HCT116 (cell line): ENCODE data around the gene MPV17. TPM values are rescaled to one million over a fixed set of nuclear protein-coding genes. Genes with fewer than 3 reads are reported as not detected.

Experiments
- ATAC-seq: fragments of 200-7000 bp; cut with Tn5 transposase; 2 replicates; pipeline ENCODE4 v1.9.1; 2020; ENCODE audit warnings: mild to moderate bottlenecking, moderate library complexity
- BruUV-seq: library from RNA; stranded (reverse); fragments of 400-500 nt; replicated peaks from 2 replicates; lab custom pipeline; 2021; lab: Mats Ljungman, UMichigan
- CTCF ChIA-PET: fragments of 300-600 bp; sonication (Branson Sonifier 250); formaldehyde crosslinking; loops from one replicate; lab custom pipeline; 2021; ENCODE audit warnings: antibody characterized with exemption; lab: Charles Lee
- POLR2A ChIA-PET: fragments of 300-600, 350-600 bp; sonication (Branson Sonifier 250); formaldehyde crosslinking; loops from one replicate; lab custom pipeline; 2021; ENCODE audit warnings: antibody characterized with exemption; lab: Charles Lee
- RAD21 ChIA-PET, 2 experiments: fragments of 300-600 bp; sonication (Branson Sonifier 250); formaldehyde crosslinking; loops; one replicate each; lab custom pipeline; 2023; ENCODE audit warnings: low total read pairs in 2 of 2; ENCODE audit not compliant: uncharacterized antibody in 2 of 2, unreplicated experiment in 2 of 2, low non-redundant PET in 1 of 2; lab: Charles Lee
- DNase-seq: peaks from one replicate; pipeline ENCODE4 v3.0.0-alpha.2; 2010; ENCODE audit warnings: low read depth, low spot score
- H2AFZ ChIP-seq: fragments of 200-600 bp; shearing (Covaris generic), sonication (generic); 2 replicates; pipeline ENCODE4 v1.6.1; 2017; ENCODE audit warnings: low read depth, mixed run types, mixed read lengths, antibody characterized with exemption, low read length; ENCODE audit not compliant: poor library complexity, severe bottlenecking
- H3K27ac ChIP-seq: 2 replicates; pipeline ENCODE4 v1.5.1; 2012; ENCODE audit warnings: low read depth, low read length
- H3K27me3 ChIP-seq: fragments of 200-600 bp; sonication (generic); 2 replicates; pipeline ENCODE4 v1.6.1; 2016; ENCODE audit warnings: mixed run types, low read length, mixed read lengths; ENCODE audit not compliant: insufficient read depth
- H3K36me3 ChIP-seq, 2 experiments: fragments of 200-500 bp in 1 of 2; fragments of 200-600 bp in 1 of 2; sonication (Bioruptor generic) in 1 of 2; sonication (generic) in 1 of 2; 2 replicates each; pipeline versions ENCODE4 v1.5.1 to v1.6.1; 2014 to 2016; ENCODE audit warnings: low read length in 2 of 2, inconsistent platforms in 1 of 2, mixed read lengths in 1 of 2, mixed run types in 1 of 2; ENCODE audit not compliant: insufficient read depth in 2 of 2, control insufficient read depth in 1 of 2
- H3K4me1 ChIP-seq, 2 experiments: fragments of 200-600 bp in 1 of 2; sonication (generic) in 1 of 2; 2 replicates each; pipeline versions ENCODE4 v1.5.1 to v1.6.1; 2012 to 2017; ENCODE audit warnings: low read length in 2 of 2, inconsistent platforms in 1 of 2, mild to moderate bottlenecking in 1 of 2, mixed read lengths in 1 of 2, mixed run types in 1 of 2, moderate library complexity in 1 of 2; ENCODE audit not compliant: insufficient read depth in 2 of 2, control insufficient read depth in 1 of 2
- H3K4me2 ChIP-seq: fragments of 200-600 bp; sonication (generic); 2 replicates; pipeline ENCODE4 v1.6.1; 2017; ENCODE audit warnings: mixed run types, low read length, mixed read lengths
- H3K4me3 ChIP-seq, 2 experiments: fragments of 200-600 bp in 1 of 2; sonication (generic) in 1 of 2; replicated peaks in 1 of 2; 2 replicates each; pipeline ENCODE4 v1.5.1; 2011 to 2016; ENCODE audit warnings: low read length in 2 of 2, control low read depth in 1 of 2, low read depth in 1 of 2, mild to moderate bottlenecking in 1 of 2, mixed read lengths in 1 of 2, mixed run types in 1 of 2
- H3K79me2 ChIP-seq: fragments of 200-600 bp; sonication (generic); 2 replicates; pipeline ENCODE4 v1.6.1; 2017; ENCODE audit warnings: mild to moderate bottlenecking, mixed run types, low read length, moderate library complexity, mixed read lengths; ENCODE audit not compliant: insufficient read depth
- H3K9ac ChIP-seq: fragments of 200-600 bp; sonication (generic); 2 replicates; pipeline ENCODE4 v1.6.1; 2016; ENCODE audit warnings: low read length, mixed read lengths
- H3K9me2 ChIP-seq: fragments of 200-600 bp; sonication (generic), shearing (Covaris generic); 2 replicates; pipeline ENCODE4 v1.6.1; 2017; ENCODE audit warnings: mixed run types, mild to moderate bottlenecking, moderate library complexity; ENCODE audit not compliant: insufficient read depth
- H3K9me3 ChIP-seq, 2 experiments: fragments of 200-500 bp in 1 of 2; fragments of 200-600 bp in 1 of 2; sonication (Bioruptor generic) in 1 of 2; sonication (generic) in 1 of 2; 2 replicates each; pipeline ENCODE4 v1.6.1; 2014 to 2017; ENCODE audit warnings: low read length in 2 of 2, mixed read lengths in 2 of 2, inconsistent platforms in 1 of 2, low read depth in 1 of 2, mild to moderate bottlenecking in 1 of 2, mixed run types in 1 of 2, moderate library complexity in 1 of 2; ENCODE audit not compliant: control insufficient read depth in 1 of 2, insufficient read depth in 1 of 2
- H4K20me1 ChIP-seq: fragments of 200-600 bp; sonication (generic), shearing (Covaris generic); 2 replicates; pipeline ENCODE4 v1.6.1; 2017; ENCODE audit warnings: mixed run types, mild to moderate bottlenecking, moderate library complexity; ENCODE audit not compliant: insufficient read depth
- RAD21 ChIP-seq: IDR thresholded peaks from 2 replicates; pipeline ENCODE4 v1.6.1; 2012; ENCODE audit warnings: low read depth, mild to moderate bottlenecking
- SIN3A ChIP-seq: IDR thresholded peaks from 2 replicates; pipeline ENCODE4 v1.6.1; 2012; ENCODE audit warnings: low read depth
- intact Hi-C: fragments of 100-400 bp; cut with micrococcal nuclease; formaldehyde crosslinking; loops from 2 replicates; pipeline ENCODE4 v1.10.0; 2022
- total RNA-seq: library from RNA; stranded (reverse); gene quantifications from one replicate; pipeline ENCODE4 v1.2.1, GENCODE V29; 2021; ENCODE audit not compliant: unreplicated experiment
- TF ChIP-seq, protein P1 (sequence below): IDR thresholded peaks from 2 replicates; pipeline ENCODE4 v1.6.1; 2012; ENCODE audit warnings: low read depth
- TF ChIP-seq, protein P2 (sequence below): IDR thresholded peaks from 2 replicates; pipeline ENCODE4 v1.6.1; 2012

Gene MPV17
- total RNA-seq, 1 experiment from 2014 or later = 55.4 TPM

GRCh38 chr2:27309651-27310050 lies 13.2 kb downstream of the MPV17 start:
- intact Hi-C loops = no loop called here
- POLR2A ChIA-PET = interaction anchor here (0.7 kb wide), 1 partner anchor 204 kb away, joined by 3 read pairs; no protein-coding TSS in a partner anchor
- CTCF ChIA-PET = no interaction called here

DNA sequence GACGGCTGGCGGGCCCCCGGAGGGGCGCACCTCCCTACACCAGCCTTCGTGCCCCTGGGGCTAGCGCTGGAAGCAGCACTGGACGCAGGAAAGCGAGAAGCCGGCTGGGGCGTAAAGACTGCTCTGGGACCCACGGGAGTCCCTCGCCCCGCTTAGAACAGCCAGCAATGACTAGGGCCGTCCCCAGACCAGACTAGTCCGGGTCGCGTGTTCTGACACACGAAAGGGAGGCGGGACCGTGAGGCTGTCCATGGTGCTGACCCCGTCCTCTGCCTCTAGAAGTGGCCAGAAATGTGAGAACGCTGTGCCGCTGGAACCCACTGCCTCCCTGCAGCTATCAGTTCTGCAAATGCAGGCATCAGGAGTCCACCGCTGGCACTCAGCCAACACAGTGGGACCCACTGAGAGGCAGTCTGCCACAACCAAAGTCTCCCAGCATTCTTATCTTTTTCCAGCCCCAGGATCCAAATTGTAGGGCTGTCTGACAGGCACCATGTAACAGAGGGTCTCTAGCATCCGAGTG lies 14.5 kb downstream of the MPV17 start, which contains the start of gene UCN:
Gene UCN (minus strand): TSS at position 87 of the 523 bp plus-strand sequence. CDS start 550 bp downstream, outside the sequence.
- ChIA-PET RAD21 (no interaction called here), POLR2A (no interaction called here), CTCF (no interaction called here)
- peaks cover 0 to 5% of the 10 kb centered on the region in 2 experiments; a peak in 1 of 4 replicates for H3K36me3 ChIP-seq
- ATAC-seq = no peak
- no TSS peak for BruUV-seq
- H3K9me2 ChIP-seq = no peaks in the 10 kb centered on the region
- DNase-seq = no peak
- H3K27ac ChIP-seq = no peak within 1 kb of the TSS
- H3K9ac ChIP-seq = no peak within 1 kb of the TSS
- H4K20me1 ChIP-seq = no peaks in the 10 kb centered on the region
- H3K9me3 ChIP-seq = no peaks in the 10 kb centered on the region
- H3K4me2 ChIP-seq = no peak within 1 kb of the TSS
- TF ChIP-seq, protein P1, sequence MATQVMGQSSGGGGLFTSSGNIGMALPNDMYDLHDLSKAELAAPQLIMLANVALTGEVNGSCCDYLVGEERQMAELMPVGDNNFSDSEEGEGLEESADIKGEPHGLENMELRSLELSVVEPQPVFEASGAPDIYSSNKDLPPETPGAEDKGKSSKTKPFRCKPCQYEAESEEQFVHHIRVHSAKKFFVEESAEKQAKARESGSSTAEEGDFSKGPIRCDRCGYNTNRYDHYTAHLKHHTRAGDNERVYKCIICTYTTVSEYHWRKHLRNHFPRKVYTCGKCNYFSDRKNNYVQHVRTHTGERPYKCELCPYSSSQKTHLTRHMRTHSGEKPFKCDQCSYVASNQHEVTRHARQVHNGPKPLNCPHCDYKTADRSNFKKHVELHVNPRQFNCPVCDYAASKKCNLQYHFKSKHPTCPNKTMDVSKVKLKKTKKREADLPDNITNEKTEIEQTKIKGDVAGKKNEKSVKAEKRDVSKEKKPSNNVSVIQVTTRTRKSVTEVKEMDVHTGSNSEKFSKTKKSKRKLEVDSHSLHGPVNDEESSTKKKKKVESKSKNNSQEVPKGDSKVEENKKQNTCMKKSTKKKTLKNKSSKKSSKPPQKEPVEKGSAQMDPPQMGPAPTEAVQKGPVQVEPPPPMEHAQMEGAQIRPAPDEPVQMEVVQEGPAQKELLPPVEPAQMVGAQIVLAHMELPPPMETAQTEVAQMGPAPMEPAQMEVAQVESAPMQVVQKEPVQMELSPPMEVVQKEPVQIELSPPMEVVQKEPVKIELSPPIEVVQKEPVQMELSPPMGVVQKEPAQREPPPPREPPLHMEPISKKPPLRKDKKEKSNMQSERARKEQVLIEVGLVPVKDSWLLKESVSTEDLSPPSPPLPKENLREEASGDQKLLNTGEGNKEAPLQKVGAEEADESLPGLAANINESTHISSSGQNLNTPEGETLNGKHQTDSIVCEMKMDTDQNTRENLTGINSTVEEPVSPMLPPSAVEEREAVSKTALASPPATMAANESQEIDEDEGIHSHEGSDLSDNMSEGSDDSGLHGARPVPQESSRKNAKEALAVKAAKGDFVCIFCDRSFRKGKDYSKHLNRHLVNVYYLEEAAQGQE = peak; percentile 56; the same call in 1 of the 2 replicates
- no peak for TF ChIP-seq RAD21
- H3K79me2 ChIP-seq = no peaks in the 10 kb centered on the region
- H3K4me3 ChIP-seq = no peak within 1 kb of the TSS
- H2AFZ ChIP-seq = no peak within 1 kb of the TSS
- H3K27me3 ChIP-seq = no peaks in the 10 kb centered on the region
- H3K4me1 ChIP-seq = no peaks in the 10 kb centered on the region
- intact Hi-C loops = no loop called here

More at GRCh38 chr2:27309651-27310050, 13.2 kb downstream of the MPV17 start:
- no peak overlapping the region for H3K4me3 ChIP-seq
- H3K4me1 ChIP-seq = no peaks in the 10 kb centered on the region
- DNase-seq = no peak
- RAD21 ChIA-PET = no interaction called here
- H3K79me2 ChIP-seq = no peaks in the 10 kb centered on the region
- no peak overlapping the region for H2AFZ ChIP-seq
- H3K27ac ChIP-seq = no peak overlapping the region
- no peak for TF ChIP-seq SIN3A
- TF ChIP-seq, protein P2, sequence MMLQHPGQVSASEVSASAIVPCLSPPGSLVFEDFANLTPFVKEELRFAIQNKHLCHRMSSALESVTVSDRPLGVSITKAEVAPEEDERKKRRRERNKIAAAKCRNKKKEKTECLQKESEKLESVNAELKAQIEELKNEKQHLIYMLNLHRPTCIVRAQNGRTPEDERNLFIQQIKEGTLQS = no peak
- TF ChIP-seq, all 23 proteins: peak for 0
- no peak overlapping the region for H3K9ac ChIP-seq
- H4K20me1 ChIP-seq = no peaks in the 10 kb centered on the region
- no peaks in the 10 kb centered on the region for H3K9me3 ChIP-seq
- no peak overlapping the region for H3K4me2 ChIP-seq
- H3K9me2 ChIP-seq = no peaks in the 10 kb centered on the region
- H3K36me3 ChIP-seq = peaks cover 0 to 5% of the 10 kb centered on the region in 2 experiments; a peak in 1 of 4 replicates
- ATAC-seq = no peak
- H3K27me3 ChIP-seq = no peaks in the 10 kb centered on the region
- BruUV-seq = TSS peak; percentile 42
